ENCODE measurements around the gene SGIP1.

DNA sequence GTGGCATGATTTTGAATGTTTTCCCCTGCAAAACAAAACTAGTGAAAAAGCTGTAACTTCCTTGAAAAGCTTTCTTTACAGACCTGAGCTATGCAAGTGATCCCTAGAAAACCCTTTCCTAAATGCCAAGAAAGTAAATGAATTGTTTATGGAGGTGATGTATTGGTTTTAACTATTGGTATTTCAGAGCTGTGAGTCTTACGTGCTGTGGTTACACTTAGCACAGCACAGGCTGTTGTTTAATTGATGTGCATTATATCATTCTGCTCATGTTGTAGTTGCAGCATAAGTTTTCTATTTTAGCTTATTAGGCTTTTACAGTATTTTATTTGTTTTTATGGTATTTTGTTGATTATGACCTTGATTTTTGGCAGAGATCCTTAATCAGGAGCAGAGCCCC lies 144.2 kb downstream of the SGIP1 start:
- no peak for TF ChIP-seq RAD21 (IDR thresholded peaks at IDR 0.05; ENCODE audit: low read depth)
- TF ChIP-seq, protein P1, sequence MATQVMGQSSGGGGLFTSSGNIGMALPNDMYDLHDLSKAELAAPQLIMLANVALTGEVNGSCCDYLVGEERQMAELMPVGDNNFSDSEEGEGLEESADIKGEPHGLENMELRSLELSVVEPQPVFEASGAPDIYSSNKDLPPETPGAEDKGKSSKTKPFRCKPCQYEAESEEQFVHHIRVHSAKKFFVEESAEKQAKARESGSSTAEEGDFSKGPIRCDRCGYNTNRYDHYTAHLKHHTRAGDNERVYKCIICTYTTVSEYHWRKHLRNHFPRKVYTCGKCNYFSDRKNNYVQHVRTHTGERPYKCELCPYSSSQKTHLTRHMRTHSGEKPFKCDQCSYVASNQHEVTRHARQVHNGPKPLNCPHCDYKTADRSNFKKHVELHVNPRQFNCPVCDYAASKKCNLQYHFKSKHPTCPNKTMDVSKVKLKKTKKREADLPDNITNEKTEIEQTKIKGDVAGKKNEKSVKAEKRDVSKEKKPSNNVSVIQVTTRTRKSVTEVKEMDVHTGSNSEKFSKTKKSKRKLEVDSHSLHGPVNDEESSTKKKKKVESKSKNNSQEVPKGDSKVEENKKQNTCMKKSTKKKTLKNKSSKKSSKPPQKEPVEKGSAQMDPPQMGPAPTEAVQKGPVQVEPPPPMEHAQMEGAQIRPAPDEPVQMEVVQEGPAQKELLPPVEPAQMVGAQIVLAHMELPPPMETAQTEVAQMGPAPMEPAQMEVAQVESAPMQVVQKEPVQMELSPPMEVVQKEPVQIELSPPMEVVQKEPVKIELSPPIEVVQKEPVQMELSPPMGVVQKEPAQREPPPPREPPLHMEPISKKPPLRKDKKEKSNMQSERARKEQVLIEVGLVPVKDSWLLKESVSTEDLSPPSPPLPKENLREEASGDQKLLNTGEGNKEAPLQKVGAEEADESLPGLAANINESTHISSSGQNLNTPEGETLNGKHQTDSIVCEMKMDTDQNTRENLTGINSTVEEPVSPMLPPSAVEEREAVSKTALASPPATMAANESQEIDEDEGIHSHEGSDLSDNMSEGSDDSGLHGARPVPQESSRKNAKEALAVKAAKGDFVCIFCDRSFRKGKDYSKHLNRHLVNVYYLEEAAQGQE (IDR thresholded peaks at IDR 0.05; ENCODE audit: low read depth), result no peak
- no peak for TF ChIP-seq CEBPB (IDR thresholded peaks at IDR 0.05)
- no peak for TF ChIP-seq EP300 (IDR thresholded peaks at IDR 0.05; ENCODE audit: borderline replicate concordance)
- TF ChIP-seq, protein P2, sequence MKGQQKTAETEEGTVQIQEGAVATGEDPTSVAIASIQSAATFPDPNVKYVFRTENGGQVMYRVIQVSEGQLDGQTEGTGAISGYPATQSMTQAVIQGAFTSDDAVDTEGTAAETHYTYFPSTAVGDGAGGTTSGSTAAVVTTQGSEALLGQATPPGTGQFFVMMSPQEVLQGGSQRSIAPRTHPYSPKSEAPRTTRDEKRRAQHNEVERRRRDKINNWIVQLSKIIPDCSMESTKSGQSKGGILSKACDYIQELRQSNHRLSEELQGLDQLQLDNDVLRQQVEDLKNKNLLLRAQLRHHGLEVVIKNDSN (IDR thresholded peaks at IDR 0.05), result no peak
- TF ChIP-seq FOXM1 (IDR thresholded peaks at IDR 0.05; ENCODE audit: borderline replicate concordance, low read depth), result no peak
- no peak for TF ChIP-seq ZBTB7A (IDR thresholded peaks at IDR 0.05; ENCODE audit: low read depth)
- no peak for TF ChIP-seq TEAD4 (IDR thresholded peaks at IDR 0.05)
- no peak for TF ChIP-seq TCF12 (IDR thresholded peaks at IDR 0.05; ENCODE audit: low read depth)
